HG02571 (cell line): Measurements from ENCODE around the gene M1AP.

Source experiments
- ATAC-seq: cut with Tn5 transposase; IDR thresholded peaks from one replicate; pipeline ENCODE4 v1.9.1; 2021; ENCODE audit warnings: mild to moderate bottlenecking, moderate library complexity; ENCODE audit not compliant: unreplicated experiment

The M1AP gene

GRCh38 chr2:74551530-74551929 lies 96.6 kb downstream of the M1AP start:
- ATAC-seq, result no peak

- no peak for ATAC-seq
Observed at GRCh38 chr2:74550231-74550630, 97.9 kb downstream of the M1AP start.

- no peak for ATAC-seq
Observed at GRCh38 chr2:74548900-74549826, 99.0 kb downstream of the M1AP start.

- no peak for ATAC-seq
Observed at GRCh38 chr2:74548285-74548899, 99.7 kb downstream of the M1AP start.

- no peak for ATAC-seq
Observed at GRCh38 chr2:74546004-74546403, 102.1 kb downstream of the M1AP start.

GRCh38 chr2:74544634-74545033 lies 103.5 kb downstream of the M1AP start:
- ATAC-seq, result no peak

- ATAC-seq, result no peak
Observed at GRCh38 chr2:74542978-74543377, 105.2 kb downstream of the M1AP start.

- ATAC-seq, result no peak
Observed at GRCh38 chr2:74540291-74540690, 107.8 kb downstream of the M1AP start.

GRCh38 chr2:74538881-74539339 lies 109.2 kb downstream of the M1AP start:
- ATAC-seq, result no peak

GRCh38 chr2:74537140-74537539 lies 111.0 kb downstream of the M1AP start:
- ATAC-seq, result no peak

- ATAC-seq, result no peak
Observed at GRCh38 chr2:74536166-74536950, 111.8 kb downstream of the M1AP start.

- ATAC-seq, result no peak
Observed at GRCh38 chr2:74535440-74535965, 112.6 kb downstream of the M1AP start.

- no peak for ATAC-seq
Observed at GRCh38 chr2:74534411-74534810, 113.7 kb downstream of the M1AP start.

GRCh38 chr2:74533464-74533863 lies 114.7 kb downstream of the M1AP start:
- ATAC-seq, result no peak

- ATAC-seq, result no peak
Observed at GRCh38 chr2:74532222-74532621, 115.9 kb downstream of the M1AP start.

- no peak for ATAC-seq
Observed at GRCh38 chr2:74531666-74532065, 116.5 kb downstream of the M1AP start.

GRCh38 chr2:74530239-74531187 lies 117.6 kb downstream of the M1AP start:
- no peak for ATAC-seq

GRCh38 chr2:74529357-74530238 lies 118.5 kb downstream of the M1AP start, which contains the start of the genes AUP1 and HTRA2:
Gene AUP1 (minus strand): TSS chr2:74529706. CDS start chr2:74529629, 77 bp downstream.
Gene HTRA2 (plus strand): TSS chr2:74529933. CDS start chr2:74530007, 74 bp downstream.
- ATAC-seq, result peak; percentile 76
